Measurements from ENCODE around the gene COX19. TPM values are rescaled to one million over a fixed set of nuclear protein-coding genes. Genes with fewer than 3 reads are reported as not detected.

COX19 gene
- total RNA-seq, 1 experiment from 2014 or later = 14.4 TPM

- in situ Hi-C loops (cut with HindIII; ENCODE audit: low pct_unique_long_range_greater_than_20kb, low sequenced_read_pairs) (no loop called here), intact Hi-C loops (cut with micrococcal nuclease; ENCODE audit: unreplicated experiment) (no loop called here)
- Histone ChIP-seq H3K4me1 (ENCODE audit: control insufficient read depth, insufficient read depth, low read length) (peaks cover 20% of the 10 kb centered on the region), H3K27me3 (ENCODE audit: control insufficient read depth, insufficient read depth, low read length) (no peaks in the 10 kb centered on the region), H3K27ac (ENCODE audit: low read length) (no peak overlapping the region), H3K4me3 (ENCODE audit: low read depth in 2 of 2, low read length in 2 of 2) (no peak overlapping the region), H3K36me3 (ENCODE audit: control insufficient read depth, insufficient read depth, low read length) (no peaks in the 10 kb centered on the region), H3K9me3 (ENCODE audit: control insufficient read depth, insufficient read depth, low read depth, low read length) (no peaks in the 10 kb centered on the region)
- DNase-seq (ENCODE audit: low read depth, low spot score) (no peak), ATAC-seq (no peak)
- CTCF ChIA-PET = no interaction called here
- TF ChIP-seq REST (IDR thresholded peaks at IDR 0.05; ENCODE audit: insufficient read depth in 1 of 2, low read depth in 2 of 2, low read length in 1 of 2) (no peak), SIN3A (IDR thresholded peaks at IDR 0.05; ENCODE audit: borderline replicate concordance, insufficient read depth, low read depth, low read length) (no peak), POLR2AphosphoS5 (IDR thresholded peaks at IDR 0.05; ENCODE audit: low read depth, low read length) (no peak), TCF7L2 (IDR thresholded peaks at IDR 0.05; ENCODE audit: low read depth, low read length) (no peak)
- TF ChIP-seq, protein P1, sequence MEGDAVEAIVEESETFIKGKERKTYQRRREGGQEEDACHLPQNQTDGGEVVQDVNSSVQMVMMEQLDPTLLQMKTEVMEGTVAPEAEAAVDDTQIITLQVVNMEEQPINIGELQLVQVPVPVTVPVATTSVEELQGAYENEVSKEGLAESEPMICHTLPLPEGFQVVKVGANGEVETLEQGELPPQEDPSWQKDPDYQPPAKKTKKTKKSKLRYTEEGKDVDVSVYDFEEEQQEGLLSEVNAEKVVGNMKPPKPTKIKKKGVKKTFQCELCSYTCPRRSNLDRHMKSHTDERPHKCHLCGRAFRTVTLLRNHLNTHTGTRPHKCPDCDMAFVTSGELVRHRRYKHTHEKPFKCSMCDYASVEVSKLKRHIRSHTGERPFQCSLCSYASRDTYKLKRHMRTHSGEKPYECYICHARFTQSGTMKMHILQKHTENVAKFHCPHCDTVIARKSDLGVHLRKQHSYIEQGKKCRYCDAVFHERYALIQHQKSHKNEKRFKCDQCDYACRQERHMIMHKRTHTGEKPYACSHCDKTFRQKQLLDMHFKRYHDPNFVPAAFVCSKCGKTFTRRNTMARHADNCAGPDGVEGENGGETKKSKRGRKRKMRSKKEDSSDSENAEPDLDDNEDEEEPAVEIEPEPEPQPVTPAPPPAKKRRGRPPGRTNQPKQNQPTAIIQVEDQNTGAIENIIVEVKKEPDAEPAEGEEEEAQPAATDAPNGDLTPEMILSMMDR (IDR thresholded peaks at IDR 0.05) = no peak
- BruUV-seq (replicated peaks) = no TSS peak
- POLR2A ChIA-PET = no interaction called here
Measured at GRCh38 chr7:929311-929711, 46.0 kb downstream of the COX19 start.

- POLR2A ChIA-PET = no interaction called here
- no peak for TF ChIP-seq REST (IDR thresholded peaks at IDR 0.05; ENCODE audit: insufficient read depth in 1 of 2, low read depth in 2 of 2, low read length in 1 of 2)
- TF ChIP-seq SIN3A (IDR thresholded peaks at IDR 0.05; ENCODE audit: borderline replicate concordance, insufficient read depth, low read depth, low read length) = no peak
- TF ChIP-seq POLR2AphosphoS5 (IDR thresholded peaks at IDR 0.05; ENCODE audit: low read depth, low read length) = no peak
- no peak for TF ChIP-seq TCF7L2 (IDR thresholded peaks at IDR 0.05; ENCODE audit: low read depth, low read length)
- TF ChIP-seq, protein P1 (IDR thresholded peaks at IDR 0.05) = no peak
- CTCF ChIA-PET = no interaction called here
- intact Hi-C loops (cut with micrococcal nuclease; ENCODE audit: unreplicated experiment) (no loop called here), in situ Hi-C loops (cut with HindIII; ENCODE audit: low pct_unique_long_range_greater_than_20kb, low sequenced_read_pairs) (no loop called here)
- Histone ChIP-seq H3K4me3 (ENCODE audit: low read depth in 2 of 2, low read length in 2 of 2) (no peak overlapping the region), H3K4me1 (ENCODE audit: control insufficient read depth, insufficient read depth, low read length) (peaks cover 28% of the 10 kb centered on the region), H3K27me3 (ENCODE audit: control insufficient read depth, insufficient read depth, low read length) (no peaks in the 10 kb centered on the region), H3K9me3 (ENCODE audit: control insufficient read depth, insufficient read depth, low read depth, low read length) (no peaks in the 10 kb centered on the region), H3K27ac (ENCODE audit: low read length) (peak overlapping the region; percentile 37), H3K36me3 (ENCODE audit: control insufficient read depth, insufficient read depth, low read length) (no peaks in the 10 kb centered on the region)
- DNase-seq (ENCODE audit: low read depth, low spot score) = no peak
- no TSS peak for BruUV-seq (replicated peaks)
- ATAC-seq = peak; percentile 55
Measured at GRCh38 chr7:927031-927671, 48.2 kb downstream of the COX19 start.

Measured in Panc1 (cell line).